B cell (primary cell): ENCODE results near the gene FBLN5. TPM values are rescaled to one million over a fixed set of nuclear protein-coding genes. Genes with fewer than 3 reads are reported as not detected.

Experiments used
- ATAC-seq: fragments of 200-7000 bp; cut with Tn5 transposase; one replicate; pipeline ENCODE4 v1.10.0; 2021; ENCODE audit warnings: low read depth, mild to moderate bottlenecking, moderate number of reproducible peaks, moderate library complexity
- CTCF ChIA-PET: fragments of 350-600 bp; sonication (Branson Sonifier 250); formaldehyde crosslinking; loops from one replicate; lab custom pipeline; 2021; ENCODE audit warnings: antibody characterized with exemption, inconsistent platforms; lab: Charles Lee
- POLR2A ChIA-PET: fragments of 350-600 bp; sonication (Branson Sonifier 250); formaldehyde crosslinking; loops from one replicate; lab custom pipeline; 2021; ENCODE audit warnings: antibody characterized with exemption; lab: Charles Lee
- DNase-seq: peaks from one replicate; pipeline ENCODE4 v3.0.0; 2013
- H2AFZ ChIP-seq: 2 replicates; pipeline ENCODE4 v1.6.1; 2012; ENCODE audit warnings: mild to moderate bottlenecking, low read depth, low read length; ENCODE audit not compliant: insufficient read depth, poor library complexity, severe bottlenecking
- H3K27ac ChIP-seq, 2 donors: 1 replicate in 1 of 2; 2 replicates in 1 of 2; pipeline ENCODE4 v1.5.1; 2012 to 2013; ENCODE audit warnings: low read length in 2 of 2, mild to moderate bottlenecking in 2 of 2, moderate library complexity in 1 of 2
- H3K27me3 ChIP-seq, 4 experiments: fragments of 200-600 bp in 1 of 4; sonication (generic) in 1 of 4; replicated peaks in 1 of 4; 1 replicate in 2 of 4; 2 replicates in 2 of 4; pipeline versions ENCODE4 v1.6.1 to v1.7.0; 2013 to 2016; ENCODE audit warnings: low read length in 3 of 4, mild to moderate bottlenecking in 2 of 4, mixed read lengths in 1 of 4, moderate library complexity in 1 of 4; ENCODE audit not compliant: insufficient read depth in 4 of 4, control insufficient read depth in 3 of 4; ENCODE audit errors: control extremely low read depth in 1 of 4
- H3K36me3 ChIP-seq, 2 experiments: replicated peaks in 1 of 2; 1 replicate in 1 of 2; 2 replicates in 1 of 2; pipeline versions ENCODE4 v1.6.1 to v1.7.1; 2013; ENCODE audit warnings: low read length in 1 of 2; ENCODE audit not compliant: insufficient read depth in 2 of 2, control insufficient read depth in 1 of 2; ENCODE audit errors: control extremely low read depth in 1 of 2, extremely low read depth in 1 of 2
- H3K4me1 ChIP-seq, 2 donors: fragments of 200-600 bp in 1 of 2; sonication (generic) in 1 of 2; 1 replicate in 1 of 2; 2 replicates in 1 of 2; pipeline versions ENCODE4 v1.5.1 to v1.6.1; 2013 to 2017; ENCODE audit warnings: low read length in 2 of 2; ENCODE audit not compliant: control insufficient read depth in 2 of 2, insufficient read depth in 2 of 2
- H3K4me2 ChIP-seq: replicated peaks from 2 replicates; pipeline ENCODE3; 2012; ENCODE audit warnings: mild to moderate bottlenecking, low read depth, low read length; ENCODE audit not compliant: poor library complexity, severe bottlenecking
- H3K4me3 ChIP-seq, 5 experiments: fragments of 200-600 bp in 1 of 5; sonication (generic) in 1 of 5; 1 replicate in 3 of 5; 2 replicates in 2 of 5; pipeline versions ENCODE4 v1.5.1 to v1.7.0; 2011 to 2016; ENCODE audit warnings: low read length in 4 of 5, mild to moderate bottlenecking in 4 of 5, low read depth in 2 of 5, control low read depth in 1 of 5, moderate library complexity in 1 of 5; ENCODE audit not compliant: insufficient read depth in 1 of 5; ENCODE audit errors: control extremely low read depth in 1 of 5, extremely low read depth in 1 of 5
- H3K79me2 ChIP-seq: fragments of 200-600 bp; sonication (generic); one replicate; pipeline ENCODE4 v1.6.0; 2016; ENCODE audit warnings: low read length; ENCODE audit not compliant: control insufficient read depth, insufficient read depth
- H3K9ac ChIP-seq: fragments of 200-600 bp; sonication (generic); 2 replicates; pipeline ENCODE4 v1.6.1; 2017; ENCODE audit warnings: mild to moderate bottlenecking, low read length, moderate library complexity
- H3K9me3 ChIP-seq, 3 donors: one replicate each; pipeline versions ENCODE4 v1.6.1 to v1.7.1; 2013; ENCODE audit warnings: low read length in 2 of 3; ENCODE audit not compliant: control insufficient read depth in 2 of 3, insufficient read depth in 1 of 3; ENCODE audit errors: control extremely low read depth in 1 of 3
- H4K20me1 ChIP-seq: 2 replicates; pipeline ENCODE4 v1.6.0; 2012; ENCODE audit warnings: mild to moderate bottlenecking, low read length; ENCODE audit not compliant: insufficient read depth, control insufficient read depth, poor library complexity, severe bottlenecking
- H3K27ac Mint-ChIP-seq: one replicate; pipeline ENCODE4 v1.8.0; 2021; ENCODE audit warnings: mixed read lengths
- H3K27me3 Mint-ChIP-seq: one replicate; pipeline ENCODE4 v1.8.0; 2021; ENCODE audit warnings: mixed read lengths
- H3K4me1 Mint-ChIP-seq: one replicate; pipeline ENCODE4 v1.8.0; 2021; ENCODE audit warnings: mixed read lengths
- H3K4me3 Mint-ChIP-seq: one replicate; pipeline ENCODE4 v1.8.0; 2021; ENCODE audit warnings: mixed read lengths
- H3K9me3 Mint-ChIP-seq: one replicate; pipeline ENCODE4 v1.8.0; 2022; ENCODE audit warnings: mixed read lengths; ENCODE audit not compliant: insufficient read depth
- EZH2 ChIP-seq: IDR thresholded peaks from 2 replicates; pipeline ENCODE4 v1.6.1; 2012; ENCODE audit warnings: borderline replicate concordance, low read depth, mild to moderate bottlenecking, moderate library complexity, low read length; ENCODE audit not compliant: insufficient read depth, poor library complexity, severe bottlenecking
- WGBS: methylation state at CpG from one replicate; pipeline ENCODE4 v1.1.5; 2013; ENCODE audit warnings: missing lambda C conversion rate; ENCODE audit not compliant: insufficient coverage; 5-methylcytosine and 5-hydroxymethylcytosine counted together
- intact Hi-C: fragments of 100-400 bp; cut with micrococcal nuclease; formaldehyde crosslinking; loops from one replicate; pipeline ENCODE4 v1.10.0; 2022
- polyA plus RNA-seq: library from polyadenylated mRNA; depleted of rRNA; stranded (reverse); fragments of >200 nt; gene quantifications from 2 replicates; pipeline ENCODE4 v1.2.3, GENCODE V29; 2012
- total RNA-seq, 2 donors: library from RNA; stranded (reverse); fragments of 120-200 nt in 1 of 2; gene quantifications; 1 replicate in 1 of 2; 2 replicates in 1 of 2; pipeline versions ENCODE4 v1.2.3 to v1.2.4, GENCODE V29; 2013 to 2022
- TF ChIP-seq, protein P1 (sequence below): fragments of 200-600 bp; IDR thresholded peaks from one replicate; pipeline ENCODE4 v1.8.0; 2022; ENCODE audit warnings: antibody characterized with exemption, mild to moderate bottlenecking

Gene FBLN5
- total and polyA plus RNA-seq, 2 donors (not counting 1 experiment from before 2014, with no cell fraction given): 0.31 to 0.37 TPM

DNA sequence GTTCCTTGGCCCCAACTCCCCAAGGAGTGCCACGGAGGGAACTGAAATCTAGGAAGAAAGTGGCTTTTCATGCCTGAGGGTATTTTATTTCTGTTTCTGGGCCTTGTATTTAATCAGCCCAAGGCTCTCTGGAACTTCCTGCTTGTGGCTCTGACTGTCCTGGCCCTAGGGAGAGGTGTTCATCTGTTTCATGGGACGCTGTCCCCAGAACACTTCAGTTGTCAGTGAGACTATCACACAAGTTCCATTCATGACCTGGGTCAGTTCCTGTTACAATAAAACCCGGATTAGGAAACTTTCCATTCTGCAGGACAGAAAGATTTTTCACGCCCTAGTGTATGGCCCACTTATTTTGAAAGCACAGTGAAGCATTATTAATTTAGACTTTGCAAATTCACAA, 61.7 kb downstream of the FBLN5 start:
- Mint-ChIP-seq H3K4me3 (no peak overlapping the region), H3K27ac (no peak overlapping the region), H3K9me3 (no peaks in the 10 kb centered on the region), H3K4me1 (no peaks in the 10 kb centered on the region), H3K27me3 (no peaks in the 10 kb centered on the region)
- TF ChIP-seq, protein P1, sequence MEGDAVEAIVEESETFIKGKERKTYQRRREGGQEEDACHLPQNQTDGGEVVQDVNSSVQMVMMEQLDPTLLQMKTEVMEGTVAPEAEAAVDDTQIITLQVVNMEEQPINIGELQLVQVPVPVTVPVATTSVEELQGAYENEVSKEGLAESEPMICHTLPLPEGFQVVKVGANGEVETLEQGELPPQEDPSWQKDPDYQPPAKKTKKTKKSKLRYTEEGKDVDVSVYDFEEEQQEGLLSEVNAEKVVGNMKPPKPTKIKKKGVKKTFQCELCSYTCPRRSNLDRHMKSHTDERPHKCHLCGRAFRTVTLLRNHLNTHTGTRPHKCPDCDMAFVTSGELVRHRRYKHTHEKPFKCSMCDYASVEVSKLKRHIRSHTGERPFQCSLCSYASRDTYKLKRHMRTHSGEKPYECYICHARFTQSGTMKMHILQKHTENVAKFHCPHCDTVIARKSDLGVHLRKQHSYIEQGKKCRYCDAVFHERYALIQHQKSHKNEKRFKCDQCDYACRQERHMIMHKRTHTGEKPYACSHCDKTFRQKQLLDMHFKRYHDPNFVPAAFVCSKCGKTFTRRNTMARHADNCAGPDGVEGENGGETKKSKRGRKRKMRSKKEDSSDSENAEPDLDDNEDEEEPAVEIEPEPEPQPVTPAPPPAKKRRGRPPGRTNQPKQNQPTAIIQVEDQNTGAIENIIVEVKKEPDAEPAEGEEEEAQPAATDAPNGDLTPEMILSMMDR: no peak
- no peak for TF ChIP-seq EZH2
- H4K20me1 ChIP-seq: no peaks in the 10 kb centered on the region
- WGBS: 73% methylated on average over 3 of the region's 4 CpGs
- intact Hi-C loops: no loop called here
- H3K27me3 ChIP-seq: no peaks in the 10 kb centered on the region
- no peak for ATAC-seq
- no peak overlapping the region for H2AFZ ChIP-seq
- H3K9ac ChIP-seq: no peak overlapping the region
- H3K9me3 ChIP-seq: no peaks in the 10 kb centered on the region
- CTCF ChIA-PET: no interaction called here
- POLR2A ChIA-PET: no interaction called here
- no peaks in the 10 kb centered on the region for H3K36me3 ChIP-seq
- H3K4me2 ChIP-seq: no peak overlapping the region
- H3K79me2 ChIP-seq: no peaks in the 10 kb centered on the region
- H3K4me1 ChIP-seq: no peaks in the 10 kb centered on the region
- no peak overlapping the region for H3K27ac ChIP-seq
- no peak overlapping the region for H3K4me3 ChIP-seq
- no peak for DNase-seq

DNA sequence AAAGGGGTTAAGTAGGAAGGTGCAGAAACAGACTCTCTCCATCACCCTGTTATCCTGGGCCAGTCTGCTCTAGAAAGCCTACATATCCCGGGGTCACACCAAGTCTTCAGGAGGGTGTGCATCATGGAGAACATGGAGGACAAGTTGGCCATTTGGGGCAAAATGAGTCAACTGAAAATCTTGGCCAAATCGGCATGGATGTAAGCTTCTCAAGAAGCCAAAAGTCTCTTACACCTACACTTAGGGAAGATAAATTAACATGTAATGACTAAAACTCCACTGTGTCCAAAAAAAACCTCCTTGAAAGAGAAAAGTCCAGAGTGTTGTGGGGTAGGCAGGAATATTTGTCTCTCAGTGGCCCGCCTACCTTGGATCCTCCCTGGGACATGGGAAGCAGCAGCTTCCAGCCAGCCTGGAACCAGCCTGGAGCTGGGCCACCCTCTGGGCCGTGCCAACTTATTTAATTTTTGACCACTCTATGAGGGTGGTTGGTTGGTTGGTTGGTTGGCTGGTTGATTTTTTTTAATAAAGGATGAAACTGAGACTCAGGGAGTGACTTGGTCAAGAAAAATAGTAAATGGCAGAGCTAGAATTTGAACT, 62.3 kb downstream of the FBLN5 start:
- H3K27me3 ChIP-seq: no peaks in the 10 kb centered on the region
- H3K4me1 Mint-ChIP-seq: no peaks in the 10 kb centered on the region
- H3K4me1 ChIP-seq: no peaks in the 10 kb centered on the region
- H3K4me3 Mint-ChIP-seq: no peak overlapping the region
- H3K9ac ChIP-seq: no peak overlapping the region
- CTCF ChIA-PET: interaction anchor here (0.6 kb wide), 1 partner anchor 413 kb away, joined by 3 read pairs; no protein-coding TSS in a partner anchor
- no peak overlapping the region for H3K4me3 ChIP-seq
- H4K20me1 ChIP-seq: no peaks in the 10 kb centered on the region
- POLR2A ChIA-PET: no interaction called here
- no peaks in the 10 kb centered on the region for H3K9me3 ChIP-seq
- DNase-seq (no peak), ATAC-seq (no peak)
- TF ChIP-seq, protein P1: no peak
- no peak overlapping the region for H3K4me2 ChIP-seq
- WGBS: 100% methylated on average over 2 of the region's 4 CpGs
- no peaks in the 10 kb centered on the region for H3K36me3 ChIP-seq
- no peak overlapping the region for H2AFZ ChIP-seq
- H3K9me3 Mint-ChIP-seq: no peaks in the 10 kb centered on the region
- H3K79me2 ChIP-seq: no peaks in the 10 kb centered on the region
- H3K27ac ChIP-seq: no peak overlapping the region
- intact Hi-C loops: no loop called here
- H3K27ac Mint-ChIP-seq: no peak overlapping the region
- H3K27me3 Mint-ChIP-seq: no peaks in the 10 kb centered on the region
